GM21825 (cell line): ENCODE results near the gene KRT14.

Source experiments
- ATAC-seq: cut with Tn5 transposase; IDR thresholded peaks from one replicate; pipeline ENCODE4 v1.9.1; 2021; ENCODE audit warnings: mild to moderate bottlenecking, moderate library complexity; ENCODE audit not compliant: unreplicated experiment

Gene KRT14

DNA sequence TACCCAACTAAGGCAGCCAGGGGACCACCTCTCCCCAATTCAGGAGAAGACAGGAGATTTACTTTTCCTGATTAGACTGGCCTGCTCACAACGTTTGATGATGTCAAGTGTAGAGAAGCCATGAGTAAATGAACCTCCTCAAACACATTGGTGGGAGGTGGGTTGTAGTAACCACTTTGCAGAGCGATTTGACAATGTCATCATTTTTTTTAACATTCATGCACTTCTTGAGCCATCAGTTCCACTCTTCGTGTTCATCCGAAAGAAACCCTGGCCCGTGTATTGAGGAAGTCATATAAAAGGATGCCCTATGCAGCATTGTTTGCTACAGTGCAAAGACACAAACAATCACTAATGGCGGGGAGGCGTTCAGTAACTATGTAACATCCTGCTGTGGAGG, 53.1 kb downstream of the KRT14 start:
- no peak for ATAC-seq

DNA sequence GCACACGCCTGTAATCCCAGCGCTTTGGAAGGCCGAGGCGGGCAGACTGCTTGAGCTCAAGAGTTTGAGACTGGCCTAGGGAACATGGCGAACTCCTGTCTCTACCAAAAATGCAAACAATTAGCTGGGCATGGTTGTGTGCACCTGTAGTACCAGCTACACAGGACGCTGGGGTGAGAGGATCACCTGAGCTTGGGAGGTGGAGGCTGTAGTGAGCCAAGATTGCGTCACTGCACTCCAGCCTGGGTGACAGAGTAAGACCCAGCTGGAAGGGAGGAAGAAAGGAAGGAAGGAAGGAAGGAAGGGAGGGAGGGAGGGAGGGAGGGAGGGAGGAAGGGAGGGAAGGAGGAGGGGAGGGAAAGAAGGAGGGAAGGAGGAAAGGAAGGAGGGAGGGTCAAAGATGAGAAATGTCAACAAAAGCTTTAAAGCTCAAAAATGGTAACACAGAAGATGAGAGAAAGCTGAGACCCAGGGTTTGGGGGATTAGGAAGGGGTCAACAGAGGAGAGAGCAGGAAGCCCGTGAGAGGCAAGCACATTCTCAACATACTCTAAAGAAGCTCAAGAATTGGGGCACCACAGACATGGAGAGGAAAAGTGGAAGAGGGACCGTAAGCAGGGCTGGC, 53.6 kb downstream of the KRT14 start:
- no peak for ATAC-seq
